Ishikawa (cell line): Measurements from ENCODE around the gene HHAT.

Experiments
- CEBPB ChIP-seq: IDR thresholded peaks from 2 replicates; pipeline ENCODE4 v1.6.1; 2012
- CREB1 ChIP-seq: IDR thresholded peaks from 2 replicates; pipeline ENCODE4 v1.6.1; 2012; ENCODE audit warnings: low read depth
- FOXM1 ChIP-seq: IDR thresholded peaks from 2 replicates; pipeline ENCODE4 v1.6.1; 2012; ENCODE audit warnings: low read depth, borderline replicate concordance
- MAX ChIP-seq: IDR thresholded peaks from 2 replicates; pipeline ENCODE4 v1.6.1; 2012
- NFIC ChIP-seq: IDR thresholded peaks from 2 replicates; pipeline ENCODE4 v1.6.1; 2012
- RAD21 ChIP-seq: IDR thresholded peaks from 2 replicates; pipeline ENCODE4 v1.6.1; 2012; ENCODE audit warnings: low read depth
- TAF1 ChIP-seq: IDR thresholded peaks from 2 replicates; pipeline ENCODE4 v1.6.1; 2012; ENCODE audit warnings: low read depth, mild to moderate bottlenecking
- YY1 ChIP-seq: IDR thresholded peaks from 2 replicates; pipeline ENCODE4 v1.6.1; 2012; ENCODE audit warnings: low read depth
- ZBTB7A ChIP-seq: IDR thresholded peaks from 2 replicates; pipeline ENCODE4 v1.6.1; 2012; ENCODE audit warnings: low read depth

- TF ChIP-seq YY1 = no peak
- no peak for TF ChIP-seq FOXM1
- no peak for TF ChIP-seq TAF1
- TF ChIP-seq MAX = no peak
- TF ChIP-seq RAD21 = no peak
- TF ChIP-seq NFIC = no peak
- TF ChIP-seq CREB1 = no peak
- TF ChIP-seq CEBPB = no peak
- no peak for TF ChIP-seq ZBTB7A
Measured at GRCh38 chr1:210557426-210558077, 228.8 kb downstream of the HHAT start.
